Activated naive CD8-positive, alpha-beta T cell (primary cell): ENCODE results near the gene TRABD2B.
"Not testable (repeated sequence)": the region's sequence is repeated elsewhere in the genome, so short reads cannot be mapped to it uniquely, and the experiment has no call there.

Experiments used
- H3K27ac Mint-ChIP-seq: one replicate; pipeline ENCODE4 v1.8.0; 2021; ENCODE audit warnings: mixed read lengths
- H3K27me3 Mint-ChIP-seq: one replicate; pipeline ENCODE4 v1.8.0; 2021; ENCODE audit warnings: mixed read lengths
- H3K36me3 Mint-ChIP-seq: one replicate; pipeline ENCODE4 v1.8.0; 2021; ENCODE audit warnings: mixed read lengths
- H3K4me1 Mint-ChIP-seq: one replicate; pipeline ENCODE4 v1.8.0; 2021; ENCODE audit warnings: low read depth, mixed read lengths
- H3K4me3 Mint-ChIP-seq: one replicate; pipeline ENCODE4 v1.8.0; 2021; ENCODE audit warnings: mild to moderate bottlenecking, mixed read lengths
- H3K9me3 Mint-ChIP-seq: one replicate; pipeline ENCODE4 v1.8.0; 2021; ENCODE audit warnings: low read depth, mixed read lengths

TRABD2B gene

GRCh38 chr1:47972864-47973432 lies 24.2 kb downstream of the TRABD2B start:
- Mint-ChIP-seq H3K36me3 (no peaks in the 10 kb centered on the region), H3K27ac (no peak overlapping the region), H3K9me3 (no peaks in the 10 kb centered on the region), H3K4me3 (no peak overlapping the region), H3K27me3 (peaks cover 2% of the 10 kb centered on the region), H3K4me1 (no peaks in the 10 kb centered on the region)

- no peaks in the 10 kb centered on the region for H3K36me3 Mint-ChIP-seq
- H3K4me3 Mint-ChIP-seq, result no peak overlapping the region
- H3K27me3 Mint-ChIP-seq, result peaks cover 2% of the 10 kb centered on the region
- H3K9me3 Mint-ChIP-seq, result no peaks in the 10 kb centered on the region
- H3K4me1 Mint-ChIP-seq, result no peaks in the 10 kb centered on the region
- H3K27ac Mint-ChIP-seq, result no peak overlapping the region
Measured at GRCh38 chr1:47971385-47972160, 25.6 kb downstream of the TRABD2B start.

- Mint-ChIP-seq H3K4me1 (no peaks in the 10 kb centered on the region), H3K36me3 (no peaks in the 10 kb centered on the region), H3K9me3 (no peaks in the 10 kb centered on the region), H3K27ac (no peak overlapping the region), H3K27me3 (peaks cover 2% of the 10 kb centered on the region), H3K4me3 (no peak overlapping the region)
Measured at GRCh38 chr1:47970882-47971281, 26.3 kb downstream of the TRABD2B start.

- Mint-ChIP-seq H3K9me3 (no peaks in the 10 kb centered on the region), H3K36me3 (no peaks in the 10 kb centered on the region), H3K27ac (no peak overlapping the region), H3K4me1 (no peaks in the 10 kb centered on the region), H3K27me3 (peaks cover 7% of the 10 kb centered on the region), H3K4me3 (no peak overlapping the region)
Measured at GRCh38 chr1:47969478-47969877, 27.7 kb downstream of the TRABD2B start.

- H3K4me3 Mint-ChIP-seq, result no peak overlapping the region
Measured at GRCh38 chr1:47968556-47968888, 28.7 kb downstream of the TRABD2B start.

GRCh38 chr1:47967864-47968555 lies 29.2 kb downstream of the TRABD2B start:
- no peaks in the 10 kb centered on the region for H3K4me1 Mint-ChIP-seq
- no peak overlapping the region for H3K27ac Mint-ChIP-seq
- peaks cover 7% of the 10 kb centered on the region for H3K27me3 Mint-ChIP-seq
- H3K4me3 Mint-ChIP-seq, result no peak overlapping the region
- no peaks in the 10 kb centered on the region for H3K9me3 Mint-ChIP-seq
- H3K36me3 Mint-ChIP-seq, result no peaks in the 10 kb centered on the region

More at GRCh38 chr1:47968556-47968888, 28.7 kb downstream of the TRABD2B start:
- H3K9me3 Mint-ChIP-seq, result no peaks in the 10 kb centered on the region
- H3K36me3 Mint-ChIP-seq, result no peaks in the 10 kb centered on the region
- H3K27ac Mint-ChIP-seq, result no peak overlapping the region
- H3K27me3 Mint-ChIP-seq, result peaks cover 7% of the 10 kb centered on the region
- no peaks in the 10 kb centered on the region for H3K4me1 Mint-ChIP-seq

GRCh38 chr1:47965816-47966215 lies 31.4 kb downstream of the TRABD2B start:
- H3K36me3 Mint-ChIP-seq, result no peaks in the 10 kb centered on the region
- H3K9me3 Mint-ChIP-seq, result peaks cover 3% of the 10 kb centered on the region
- H3K27me3 Mint-ChIP-seq, result peaks cover 10% of the 10 kb centered on the region
- H3K4me3 Mint-ChIP-seq, result no peak overlapping the region
- H3K27ac Mint-ChIP-seq, result no peak overlapping the region
- no peaks in the 10 kb centered on the region for H3K4me1 Mint-ChIP-seq

- H3K27ac Mint-ChIP-seq, result no peak overlapping the region
- no peak overlapping the region for H3K4me3 Mint-ChIP-seq
- H3K9me3 Mint-ChIP-seq, result peaks cover 3% of the 10 kb centered on the region
- no peaks in the 10 kb centered on the region for H3K4me1 Mint-ChIP-seq
- peaks cover 13% of the 10 kb centered on the region for H3K27me3 Mint-ChIP-seq
- no peaks in the 10 kb centered on the region for H3K36me3 Mint-ChIP-seq
Measured at GRCh38 chr1:47964636-47965035, 32.5 kb downstream of the TRABD2B start.

- Mint-ChIP-seq H3K4me3 (no peak overlapping the region), H3K27ac (no peak overlapping the region), H3K9me3 (peaks cover 3% of the 10 kb centered on the region), H3K4me1 (no peaks in the 10 kb centered on the region), H3K36me3 (no peaks in the 10 kb centered on the region), H3K27me3 (peaks cover 13% of the 10 kb centered on the region)
Measured at GRCh38 chr1:47963568-47964358, 33.4 kb downstream of the TRABD2B start.

GRCh38 chr1:47962750-47963492 lies 34.3 kb downstream of the TRABD2B start:
- H3K4me1 Mint-ChIP-seq, result no peaks in the 10 kb centered on the region
- peaks cover 13% of the 10 kb centered on the region for H3K27me3 Mint-ChIP-seq
- H3K36me3 Mint-ChIP-seq, result no peaks in the 10 kb centered on the region
- peaks cover 3% of the 10 kb centered on the region for H3K9me3 Mint-ChIP-seq
- no peak overlapping the region for H3K4me3 Mint-ChIP-seq
- no peak overlapping the region for H3K27ac Mint-ChIP-seq

GRCh38 chr1:47961835-47962234 lies 35.4 kb downstream of the TRABD2B start:
- H3K36me3 Mint-ChIP-seq, H3K9me3 Mint-ChIP-seq, H3K4me1 Mint-ChIP-seq, H3K27ac Mint-ChIP-seq, H3K4me3 Mint-ChIP-seq: not testable (repeated sequence)
- H3K27me3 Mint-ChIP-seq, result peaks cover 22% of the 10 kb centered on the region

GRCh38 chr1:47956491-47956890 lies 40.7 kb downstream of the TRABD2B start:
- H3K9me3 Mint-ChIP-seq, H3K4me1 Mint-ChIP-seq, H3K27ac Mint-ChIP-seq, H3K4me3 Mint-ChIP-seq, H3K36me3 Mint-ChIP-seq: not testable (repeated sequence)
- H3K27me3 Mint-ChIP-seq, result peaks cover 20% of the 10 kb centered on the region

GRCh38 chr1:47953661-47954060 lies 43.5 kb downstream of the TRABD2B start:
- H3K36me3 Mint-ChIP-seq, result peaks cover 3% of the 10 kb centered on the region
- H3K9me3 Mint-ChIP-seq, result peaks cover 5% of the 10 kb centered on the region
- H3K4me3 Mint-ChIP-seq, result no peak overlapping the region
- H3K27ac Mint-ChIP-seq, result no peak overlapping the region
- H3K27me3 Mint-ChIP-seq, result peaks cover 18% of the 10 kb centered on the region
- H3K4me1 Mint-ChIP-seq, result no peaks in the 10 kb centered on the region

- Mint-ChIP-seq H3K27me3 (peaks cover 10% of the 10 kb centered on the region), H3K9me3 (no peaks in the 10 kb centered on the region)
Measured at GRCh38 chr1:47951545-47952235, 45.5 kb downstream of the TRABD2B start.

More at GRCh38 chr1:47951545-47952235, 45.5 kb downstream of the TRABD2B start:
- Mint-ChIP-seq H3K4me3 (no peak overlapping the region), H3K36me3 (no peaks in the 10 kb centered on the region), H3K4me1 (no peaks in the 10 kb centered on the region), H3K27ac (no peak overlapping the region)
